ENCODE data around the gene LASP1.

Gene LASP1

GRCh38 chr17:38889745-38890409 lies 20.0 kb downstream of the LASP1 start:
- no peak for DNase-seq

- DNase-seq = no peak
Measured at GRCh38 chr17:38890410-38890746, 20.5 kb downstream of the LASP1 start.

- DNase-seq = no peak
Measured at GRCh38 chr17:38891441-38891840, 21.6 kb downstream of the LASP1 start.

GRCh38 chr17:38892083-38892482 lies 22.2 kb downstream of the LASP1 start:
- DNase-seq = no peak

GRCh38 chr17:38892620-38893019 lies 22.8 kb downstream of the LASP1 start:
- DNase-seq = no peak

GRCh38 chr17:38893113-38893512 lies 23.3 kb downstream of the LASP1 start:
- DNase-seq = no peak

GRCh38 chr17:38893607-38894006 lies 23.7 kb downstream of the LASP1 start:
- peak in 2 of 5 experiments; percentile 46 to 55 for DNase-seq

GRCh38 chr17:38894276-38894675 lies 24.4 kb downstream of the LASP1 start:
- no peak for DNase-seq

GRCh38 chr17:38896346-38896954 lies 26.6 kb downstream of the LASP1 start:
- DNase-seq = no peak

- no peak for DNase-seq
Measured at GRCh38 chr17:38897176-38897575, 27.3 kb downstream of the LASP1 start.

GRCh38 chr17:38897671-38898290 lies 27.9 kb downstream of the LASP1 start:
- no peak for DNase-seq

GRCh38 chr17:38898291-38898679 lies 28.4 kb downstream of the LASP1 start:
- DNase-seq = peak in 1 of 5 experiments; percentile 69

- DNase-seq = peak; percentile 47 to 93 (median 77)
Measured at GRCh38 chr17:38898812-38899348, 29.0 kb downstream of the LASP1 start.

GRCh38 chr17:38899421-38899820 lies 29.6 kb downstream of the LASP1 start:
- DNase-seq = no peak

- peak in 2 of 5 experiments; percentile 77 to 95 for DNase-seq
Measured at GRCh38 chr17:38900978-38901656, 31.3 kb downstream of the LASP1 start.

GRCh38 chr17:38903404-38903803 lies 33.5 kb downstream of the LASP1 start:
- DNase-seq = no peak

- no peak for DNase-seq
Measured at GRCh38 chr17:38904892-38905291, 35.0 kb downstream of the LASP1 start.

- no peak for DNase-seq
Measured at GRCh38 chr17:38905375-38905774, 35.5 kb downstream of the LASP1 start.

GRCh38 chr17:38906460-38907228 lies 36.8 kb downstream of the LASP1 start:
- DNase-seq = no peak

GRCh38 chr17:38907930-38908675 lies 38.2 kb downstream of the LASP1 start:
- no peak for DNase-seq

GRCh38 chr17:38908676-38909181 lies 38.9 kb downstream of the LASP1 start:
- DNase-seq = no peak

GRCh38 chr17:38910325-38910724 lies 40.5 kb downstream of the LASP1 start:
- DNase-seq = no peak

Measured in T-helper 2 cell (primary cell).